ENCODE measurements around the gene NPAS3. TPM values are rescaled to one million over a fixed set of nuclear protein-coding genes. Genes with fewer than 3 reads are reported as not detected.

The NPAS3 gene
- total RNA-seq, 1 experiment from 2014 or later = 0.36 TPM

DNA sequence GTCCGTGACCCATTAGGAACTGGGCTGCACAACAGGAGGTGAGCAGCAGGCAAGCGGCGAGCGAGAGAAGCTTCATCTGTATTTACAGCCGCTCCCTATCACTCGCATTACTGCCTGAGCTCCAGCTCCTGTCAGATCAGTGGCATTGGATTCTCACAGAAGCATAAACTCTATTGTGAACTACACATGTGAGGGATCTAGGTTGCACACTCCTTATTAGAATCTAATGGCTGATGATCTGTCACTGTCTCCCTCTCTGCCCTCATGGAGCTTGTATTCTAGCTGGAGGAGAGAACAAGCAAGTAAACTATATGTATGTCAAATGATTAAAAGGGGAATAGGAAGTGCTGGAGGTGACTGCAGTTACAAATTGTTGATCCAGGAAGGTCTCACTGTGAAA lies 533.1 kb downstream of the NPAS3 start:
- Histone ChIP-seq H3K9me2 (replicated peaks; ENCODE audit: low read length) (no peaks in the 10 kb centered on the region), H3K36me3 (ENCODE audit: low read depth, low read length) (no peaks in the 10 kb centered on the region), H3K9ac (ENCODE audit: low read length) (no peak overlapping the region), H3K79me2 (ENCODE audit: low read length) (no peaks in the 10 kb centered on the region), H3K4me2 (ENCODE audit: low read length) (no peak overlapping the region), H4K20me1 (ENCODE audit: low read length) (no peaks in the 10 kb centered on the region), H3K27me3 (ENCODE audit: low read length) (no peaks in the 10 kb centered on the region), H3K9me3 (ENCODE audit: low read length) (no peaks in the 10 kb centered on the region), H3K27ac (ENCODE audit: low read length) (no peak overlapping the region), H3K4me3 (ENCODE audit: low read length) (no peak overlapping the region), H3F3A (ENCODE audit: low read length, unreplicated experiment) (no peaks in the 10 kb centered on the region), H3K4me1 (ENCODE audit: insufficient read depth, low read length) (peaks cover 10% of the 10 kb centered on the region; the same call in 1 of the 2 replicates), H2AFZ (ENCODE audit: low read length) (no peak overlapping the region)
- TF ChIP-seq EZH2 (IDR thresholded peaks at IDR 0.05; ENCODE audit: low read length, unreplicated experiment) = no peak
- intact Hi-C loops (cut with micrococcal nuclease) = no loop called here
- POLR2A ChIA-PET (ENCODE audit: unreplicated experiment) = no interaction called here
- ATAC-seq (no peak), DNase-seq (no peak)
- CTCF ChIA-PET = no interaction called here
- BruUV-seq (replicated peaks) = no TSS peak

DNA sequence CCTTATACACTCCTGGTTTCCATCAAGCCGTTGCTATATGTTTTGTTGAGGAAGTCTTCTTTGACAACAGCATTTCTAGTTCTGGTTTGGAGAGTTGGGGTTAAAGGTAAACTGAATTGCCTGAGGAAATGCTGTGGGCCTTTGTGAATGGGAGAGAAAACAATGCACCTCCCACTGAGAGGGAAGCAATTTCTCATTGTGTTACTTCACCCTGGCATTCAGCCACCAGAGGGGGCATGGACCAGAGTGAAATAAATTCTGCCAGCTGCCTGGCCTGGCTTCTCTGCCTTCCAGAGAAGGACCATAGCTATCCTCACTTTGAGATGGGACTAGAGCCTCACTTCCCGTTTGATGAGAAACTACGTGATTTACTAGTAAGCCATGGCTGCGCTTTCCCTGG lies 536.9 kb downstream of the NPAS3 start:
- Histone ChIP-seq H3K9ac (ENCODE audit: low read length) (no peak overlapping the region), H3K27me3 (ENCODE audit: low read length) (no peaks in the 10 kb centered on the region), H3K27ac (ENCODE audit: low read length) (no peak overlapping the region), H3K9me3 (ENCODE audit: low read length) (no peaks in the 10 kb centered on the region), H3K9me2 (replicated peaks; ENCODE audit: low read length) (no peaks in the 10 kb centered on the region), H3K4me2 (ENCODE audit: low read length) (no peak overlapping the region), H3K79me2 (ENCODE audit: low read length) (no peaks in the 10 kb centered on the region), H3F3A (ENCODE audit: low read length, unreplicated experiment) (no peaks in the 10 kb centered on the region), H3K4me1 (ENCODE audit: insufficient read depth, low read length) (0 out of 2 replicates have a peak, but pooled peaks cover 6% of the 10 kb centered on the region), H4K20me1 (ENCODE audit: low read length) (no peaks in the 10 kb centered on the region), H3K4me3 (ENCODE audit: low read length) (no peak overlapping the region), H2AFZ (ENCODE audit: low read length) (no peak overlapping the region), H3K36me3 (ENCODE audit: low read depth, low read length) (no peaks in the 10 kb centered on the region)
- no peak for TF ChIP-seq EZH2 (IDR thresholded peaks at IDR 0.05; ENCODE audit: low read length, unreplicated experiment)
- TF ChIP-seq, protein P1, sequence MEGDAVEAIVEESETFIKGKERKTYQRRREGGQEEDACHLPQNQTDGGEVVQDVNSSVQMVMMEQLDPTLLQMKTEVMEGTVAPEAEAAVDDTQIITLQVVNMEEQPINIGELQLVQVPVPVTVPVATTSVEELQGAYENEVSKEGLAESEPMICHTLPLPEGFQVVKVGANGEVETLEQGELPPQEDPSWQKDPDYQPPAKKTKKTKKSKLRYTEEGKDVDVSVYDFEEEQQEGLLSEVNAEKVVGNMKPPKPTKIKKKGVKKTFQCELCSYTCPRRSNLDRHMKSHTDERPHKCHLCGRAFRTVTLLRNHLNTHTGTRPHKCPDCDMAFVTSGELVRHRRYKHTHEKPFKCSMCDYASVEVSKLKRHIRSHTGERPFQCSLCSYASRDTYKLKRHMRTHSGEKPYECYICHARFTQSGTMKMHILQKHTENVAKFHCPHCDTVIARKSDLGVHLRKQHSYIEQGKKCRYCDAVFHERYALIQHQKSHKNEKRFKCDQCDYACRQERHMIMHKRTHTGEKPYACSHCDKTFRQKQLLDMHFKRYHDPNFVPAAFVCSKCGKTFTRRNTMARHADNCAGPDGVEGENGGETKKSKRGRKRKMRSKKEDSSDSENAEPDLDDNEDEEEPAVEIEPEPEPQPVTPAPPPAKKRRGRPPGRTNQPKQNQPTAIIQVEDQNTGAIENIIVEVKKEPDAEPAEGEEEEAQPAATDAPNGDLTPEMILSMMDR (conservative IDR thresholded peaks at IDR 0.05; ENCODE audit: low read depth, low read length) = peak; percentile 61
- BruUV-seq (replicated peaks) = no TSS peak
- CTCF ChIA-PET = interaction anchor here (1.0 kb wide), 2 partner anchors 314 to 317 kb away, joined by 5 to 6 read pairs; no protein-coding TSS in a partner anchor
- DNase-seq = peak; percentile 77
- peak; percentile 60; the same call in 1 of the 2 replicates for ATAC-seq
- POLR2A ChIA-PET (ENCODE audit: unreplicated experiment) = interaction anchor here (0.5 kb wide), 1 partner anchor 511 kb away, joined by 3 read pairs; no protein-coding TSS in a partner anchor
- intact Hi-C loops (cut with micrococcal nuclease) = loop anchor here (1.0 kb wide), 1 partner anchor 317 kb away; no protein-coding TSS in a partner anchor

DNA sequence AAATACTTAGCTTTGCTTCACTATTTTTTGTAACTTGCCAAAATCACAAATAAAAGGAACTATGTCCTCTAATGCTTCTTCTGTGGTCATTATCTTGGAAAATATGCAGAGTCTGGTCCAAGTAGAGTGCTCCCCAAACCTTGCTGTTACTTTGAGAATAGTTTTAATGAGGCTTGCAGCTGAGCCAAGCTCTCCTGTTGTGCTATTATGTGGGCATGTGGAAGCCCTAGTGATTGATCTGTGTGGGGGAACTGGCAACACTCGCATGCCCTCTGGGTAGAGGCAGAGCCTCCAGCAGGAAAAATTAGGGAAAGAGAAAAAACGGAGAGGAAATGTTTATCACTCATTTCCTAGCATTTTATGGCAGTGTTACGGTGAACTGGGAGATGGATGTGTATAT lies 539.1 kb downstream of the NPAS3 start:
- H3K4me2 ChIP-seq (ENCODE audit: low read length) = no peak overlapping the region
- CTCF ChIA-PET = no interaction called here
- no peak overlapping the region for H3K9ac ChIP-seq (ENCODE audit: low read length)
- no peaks in the 10 kb centered on the region for H3K36me3 ChIP-seq (ENCODE audit: low read depth, low read length)
- H3K27ac ChIP-seq (ENCODE audit: low read length) = no peak overlapping the region
- no peak overlapping the region for H3K4me3 ChIP-seq (ENCODE audit: low read length)
- no TSS peak for BruUV-seq (replicated peaks)
- TF ChIP-seq, protein P1 (conservative IDR thresholded peaks at IDR 0.05; ENCODE audit: low read depth, low read length) = no peak
- TF ChIP-seq EZH2 (IDR thresholded peaks at IDR 0.05; ENCODE audit: low read length, unreplicated experiment) = no peak
- no peak for TF ChIP-seq EZH2phosphoT487 (IDR thresholded peaks at IDR 0.05; ENCODE audit: borderline replicate concordance, low read length)
- no peaks in the 10 kb centered on the region for H3K9me3 ChIP-seq (ENCODE audit: low read length)
- no peaks in the 10 kb centered on the region for H4K20me1 ChIP-seq (ENCODE audit: low read length)
- H3K4me1 ChIP-seq (ENCODE audit: insufficient read depth, low read length) = 0 out of 2 replicates have a peak, but pooled peaks cover 6% of the 10 kb centered on the region
- DNase-seq (no peak), ATAC-seq (no peak)
- no peak overlapping the region for H2AFZ ChIP-seq (ENCODE audit: low read length)
- peaks cover 7% of the 10 kb centered on the region; the same call in 1 of the 2 replicates for H3K27me3 ChIP-seq (ENCODE audit: low read length)
- POLR2A ChIA-PET (ENCODE audit: unreplicated experiment) = no interaction called here
- intact Hi-C loops (cut with micrococcal nuclease) = no loop called here
- no peaks in the 10 kb centered on the region for H3F3A ChIP-seq (ENCODE audit: low read length, unreplicated experiment)
- H3K9me2 ChIP-seq (replicated peaks; ENCODE audit: low read length) = no peaks in the 10 kb centered on the region
- H3K79me2 ChIP-seq (ENCODE audit: low read length) = no peaks in the 10 kb centered on the region

Data from PC-3 (cell line).